GM12878 (cell line): ENCODE data around the gene CRB1. TPM values are rescaled to one million over a fixed set of nuclear protein-coding genes. Genes with fewer than 3 reads are reported as not detected.

Source experiments
- ATAC-seq: fragments of 200-7000 bp; cut with Tn5 transposase; 3 replicates; pipeline ENCODE4 v1.9.1; 2020; ENCODE audit warnings: mild to moderate bottlenecking, moderate library complexity
- BruUV-seq: library from RNA; stranded (reverse); fragments of 400-500 nt; replicated peaks from 2 replicates; lab custom pipeline; 2021; lab: Mats Ljungman, UMichigan
- CTCF ChIA-PET: fragments of 300-600 bp; sonication (Branson Sonifier 250); formaldehyde crosslinking; extraction: SDS; loops from one replicate; lab custom pipeline; 2021; ENCODE audit warnings: inconsistent platforms; lab: Yijun Ruan, JAX
- POLR2A ChIA-PET: fragments of 350-600 bp; formaldehyde crosslinking; extraction: SDS; loops from one replicate; lab custom pipeline; 2021; ENCODE audit warnings: inconsistent platforms; lab: Charles Lee
- RAD21 ChIA-PET: fragments of 300-600 bp; sonication (Branson Sonifier 250); formaldehyde crosslinking; loops from one replicate; lab custom pipeline; 2023; ENCODE audit warnings: antibody characterized with exemption; ENCODE audit not compliant: unreplicated experiment; lab: Charles Lee
- SMC1A ChIA-PET: fragments of 300-600 bp; sonication (Branson Sonifier 250); formaldehyde crosslinking; loops from one replicate; lab custom pipeline; 2023; ENCODE audit not compliant: unreplicated experiment, uncharacterized antibody; lab: Charles Lee
- DNase-seq: peaks from one replicate; pipeline ENCODE4 v3.0.0-alpha.2; 2011; ENCODE audit warnings: low read depth, low spot score
- FAIRE-seq: peaks from 3 replicates; lab custom pipeline; 2011; peaks lifted over from hg19 to GRCh38; lab: Jason Lieb, UNC
- H2AFZ ChIP-seq: 2 replicates; pipeline ENCODE4 v1.6.0; 2011; ENCODE audit warnings: low read depth, low read length, control low read depth; ENCODE audit not compliant: control insufficient read depth
- H3K27ac ChIP-seq: 2 replicates; pipeline ENCODE4 v1.5.1; 2011; ENCODE audit warnings: control low read depth; ENCODE audit not compliant: control insufficient read depth, insufficient read depth
- H3K27me3 ChIP-seq, 2 experiments: replicated peaks in 1 of 2; 2 replicates each; pipeline versions ENCODE4 v1.6.0 to v1.6.1; 2011; ENCODE audit warnings: low read length in 1 of 2; ENCODE audit not compliant: control insufficient read depth in 2 of 2, insufficient read depth in 2 of 2
- H3K36me3 ChIP-seq, 2 experiments: 2 replicates each; pipeline ENCODE4 v1.5.1; 2011; ENCODE audit warnings: low read length in 1 of 2; ENCODE audit not compliant: control insufficient read depth in 2 of 2, insufficient read depth in 2 of 2
- H3K4me1 ChIP-seq: 2 replicates; pipeline ENCODE4 v1.6.1; 2011; ENCODE audit warnings: mild to moderate bottlenecking, low read length, moderate library complexity, mixed read lengths; ENCODE audit not compliant: control insufficient read depth, insufficient read depth
- H3K4me2 ChIP-seq: 2 replicates; pipeline ENCODE4 v1.6.0; 2011; ENCODE audit warnings: control low read depth; ENCODE audit not compliant: control insufficient read depth, insufficient read depth
- H3K4me3 ChIP-seq: fragments of 200-600 bp; sonication (generic); 2 replicates; pipeline ENCODE4 v1.5.1; 2016
- H3K79me2 ChIP-seq: 2 replicates; pipeline ENCODE4 v1.6.0; 2011; ENCODE audit warnings: low read length; ENCODE audit not compliant: control insufficient read depth, insufficient read depth
- H3K9ac ChIP-seq: 2 replicates; pipeline ENCODE4 v1.8.0; 2011; ENCODE audit warnings: low read length, control low read depth, mixed read lengths; ENCODE audit not compliant: control insufficient read depth, insufficient read depth
- H3K9me3 ChIP-seq: replicated peaks from 3 replicates; pipeline ENCODE4 v1.5.1; 2011; ENCODE audit warnings: mild to moderate bottlenecking, low read length; ENCODE audit not compliant: control insufficient read depth, insufficient read depth
- H4K20me1 ChIP-seq: 2 replicates; pipeline ENCODE4 v1.6.0; 2011; ENCODE audit not compliant: control insufficient read depth, insufficient read depth
- CBFB ChIP-seq: IDR thresholded peaks from 2 replicates; pipeline ENCODE4 v1.6.1; 2016; ENCODE audit warnings: antibody characterized with exemption, low read depth
- CEBPB ChIP-seq, 2 experiments: fragments of 150-350 bp in 1 of 2; IDR thresholded peaks; 2 replicates each; pipeline ENCODE4 v1.6.1; 2012 to 2014; ENCODE audit warnings: low read depth in 2 of 2, low read length in 2 of 2, borderline replicate concordance in 1 of 2, inconsistent platforms in 1 of 2
- DPF2 ChIP-seq: fragments of 450-650 bp; IDR thresholded peaks from 2 replicates; pipeline ENCODE4 v1.6.1; 2017; ENCODE audit warnings: mild to moderate bottlenecking
- FOS ChIP-seq: IDR thresholded peaks from 3 replicates; pipeline ENCODE4 v1.6.1; 2011; ENCODE audit warnings: borderline replicate concordance; ENCODE audit not compliant: insufficient read length; ENCODE audit errors: extremely low read depth
- MXI1 ChIP-seq: fragments of 150-350 bp; IDR thresholded peaks from 2 replicates; pipeline ENCODE4 v1.6.1; 2011; ENCODE audit warnings: low read depth, mild to moderate bottlenecking, inconsistent platforms, low read length, improper control_type of control experiment
- RB1 ChIP-seq: fragments of 450-650 bp; formaldehyde crosslinking; IDR thresholded peaks from 2 replicates; pipeline ENCODE4 v1.6.1; 2017; ENCODE audit warnings: mild to moderate bottlenecking, borderline replicate concordance
- RBBP5 ChIP-seq: fragments of 200-600 bp; sonication (generic); conservative IDR thresholded peaks from 2 replicates; pipeline ENCODE4 v1.6.1; 2016
- WGBS: methylation state at CpG from one replicate; pipeline ENCODE4 v1.1.6; 2016; ENCODE audit warnings: low lambda C conversion rate; ENCODE audit not compliant: insufficient replicate concordance, insufficient coverage; ENCODE audit errors: missing lambda C conversion rate; 5-methylcytosine and 5-hydroxymethylcytosine counted together
- in situ Hi-C: fragments of 300-500 bp; cut with MboI; formaldehyde crosslinking; loops from 9 replicates; pipeline ENCODE4 v1.14.3; 2018; ENCODE audit warnings: mixed read lengths
- intact Hi-C: fragments of 100-400 bp; cut with micrococcal nuclease; formaldehyde crosslinking; loops from one replicate; pipeline ENCODE4 v1.14.2; 2022; ENCODE audit not compliant: unreplicated experiment
- polyA plus RNA-seq, 11 experiments: library from polyadenylated mRNA; depleted of rRNA in 4 of 11; unstranded in 6 of 11; stranded (reverse) in 5 of 11; fragments of >200 nt; fragmentation: Nextera tagmentation in 4 of 11; fragmentation: Illumina TruSeq in 1 of 11; extraction: Ambion mirVana in 4 of 11; extraction: Trizol in 1 of 11; gene quantifications; 1 replicate in 1 of 11; 2 replicates in 10 of 11; pipeline versions ENCODE4 v1.2.1 to v1.2.3, GENCODE V29; 2011 to 2016; ENCODE audit warnings: inconsistent platforms in 2 of 11, missing spikeins in 2 of 11, low read depth in 1 of 11
- total RNA-seq, 4 experiments: library from RNA; depleted of rRNA in 3 of 4; stranded (reverse); fragments of >200 nt in 3 of 4; fragmentation: Illumina TruSeq in 1 of 4; extraction: Trizol in 1 of 4; gene quantifications; 2 replicates each; pipeline versions ENCODE4 v1.2.1 to v1.2.3, GENCODE V29; 2013 to 2021
- TF ChIP-seq, protein P1 (sequence below): IDR thresholded peaks from 2 replicates; pipeline ENCODE4 v1.6.1; 2012; ENCODE audit warnings: low read depth, low read length, improper control_type of control experiment
- TF ChIP-seq, protein P2 (sequence below): fragments of 450-650 bp; IDR thresholded peaks from 2 replicates; pipeline ENCODE4 v1.6.1; 2017; ENCODE audit warnings: low read depth, mild to moderate bottlenecking, moderate library complexity

The CRB1 gene
- total and polyA plus RNA-seq, 10 of the 15 experiments (the other 5 are each of a cell fraction or from before 2014, with no cell fraction given), result 0.06 to 0.10 (median 0.06) TPM; not detected in 7

DNA sequence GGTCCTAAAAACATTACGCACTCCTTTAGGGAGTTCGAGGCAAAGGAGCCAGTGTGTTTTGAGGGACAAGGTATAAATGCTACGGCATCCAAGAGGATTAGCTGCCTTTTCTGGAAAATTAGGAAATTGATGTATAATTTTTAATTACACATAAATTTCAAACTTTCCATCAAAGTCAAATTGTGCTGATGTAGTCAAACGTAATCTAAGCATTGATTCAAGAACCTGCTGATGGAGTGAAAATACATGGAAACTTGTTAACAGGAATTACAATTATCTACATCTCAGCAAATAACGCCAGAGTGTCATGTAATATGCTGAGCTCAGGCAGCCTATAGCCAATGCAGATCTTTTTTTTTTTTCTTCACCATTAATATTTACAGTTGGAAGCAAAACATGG lies 194.5 kb downstream of the CRB1 start:
- H3K4me1 ChIP-seq, result no peaks in the 10 kb centered on the region
- H3K27ac ChIP-seq, result no peak overlapping the region
- ATAC-seq, result no peak
- no peak overlapping the region for H2AFZ ChIP-seq
- no peak for FAIRE-seq
- 37% methylated on average over 5 of the region's 5 CpGs for WGBS
- H3K79me2 ChIP-seq, result no peaks in the 10 kb centered on the region
- in situ Hi-C loops, result no loop called here
- no peak overlapping the region for H3K4me2 ChIP-seq
- TF ChIP-seq RB1, result no peak
- TF ChIP-seq, protein P1, sequence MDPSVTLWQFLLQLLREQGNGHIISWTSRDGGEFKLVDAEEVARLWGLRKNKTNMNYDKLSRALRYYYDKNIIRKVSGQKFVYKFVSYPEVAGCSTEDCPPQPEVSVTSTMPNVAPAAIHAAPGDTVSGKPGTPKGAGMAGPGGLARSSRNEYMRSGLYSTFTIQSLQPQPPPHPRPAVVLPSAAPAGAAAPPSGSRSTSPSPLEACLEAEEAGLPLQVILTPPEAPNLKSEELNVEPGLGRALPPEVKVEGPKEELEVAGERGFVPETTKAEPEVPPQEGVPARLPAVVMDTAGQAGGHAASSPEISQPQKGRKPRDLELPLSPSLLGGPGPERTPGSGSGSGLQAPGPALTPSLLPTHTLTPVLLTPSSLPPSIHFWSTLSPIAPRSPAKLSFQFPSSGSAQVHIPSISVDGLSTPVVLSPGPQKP, result no peak
- no peak for TF ChIP-seq FOS
- TF ChIP-seq DPF2, result no peak
- no peak for TF ChIP-seq RBBP5
- TF ChIP-seq CEBPB (IDR thresholded peaks at IDR 0.05; ENCODE audit: borderline replicate concordance in 1 of 2, low read depth in 2 of 2, low read length in 2 of 2), result no peak
- TF ChIP-seq CBFB, result no peak
- no peak for TF ChIP-seq MXI1
- TF ChIP-seq, protein P2, sequence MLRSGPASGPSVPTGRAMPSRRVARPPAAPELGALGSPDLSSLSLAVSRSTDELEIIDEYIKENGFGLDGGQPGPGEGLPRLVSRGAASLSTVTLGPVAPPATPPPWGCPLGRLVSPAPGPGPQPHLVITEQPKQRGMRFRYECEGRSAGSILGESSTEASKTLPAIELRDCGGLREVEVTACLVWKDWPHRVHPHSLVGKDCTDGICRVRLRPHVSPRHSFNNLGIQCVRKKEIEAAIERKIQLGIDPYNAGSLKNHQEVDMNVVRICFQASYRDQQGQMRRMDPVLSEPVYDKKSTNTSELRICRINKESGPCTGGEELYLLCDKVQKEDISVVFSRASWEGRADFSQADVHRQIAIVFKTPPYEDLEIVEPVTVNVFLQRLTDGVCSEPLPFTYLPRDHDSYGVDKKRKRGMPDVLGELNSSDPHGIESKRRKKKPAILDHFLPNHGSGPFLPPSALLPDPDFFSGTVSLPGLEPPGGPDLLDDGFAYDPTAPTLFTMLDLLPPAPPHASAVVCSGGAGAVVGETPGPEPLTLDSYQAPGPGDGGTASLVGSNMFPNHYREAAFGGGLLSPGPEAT, result no peak
- intact Hi-C loops, result no loop called here
- SMC1A ChIA-PET, result interaction anchor here (1.5 kb wide), 1 partner anchor 1019 kb away, joined by 3 read pairs; no protein-coding TSS in a partner anchor
- no peak overlapping the region for H3K4me3 ChIP-seq
- H3K36me3 ChIP-seq, result no peaks in the 10 kb centered on the region
- no peak for DNase-seq
- POLR2A ChIA-PET, result no interaction called here
- no TSS peak for BruUV-seq
- no peaks in the 10 kb centered on the region for H3K9me3 ChIP-seq
- CTCF ChIA-PET, result no interaction called here
- no peak overlapping the region for H3K9ac ChIP-seq
- no peaks in the 10 kb centered on the region for H3K27me3 ChIP-seq
- RAD21 ChIA-PET, result no interaction called here
- H4K20me1 ChIP-seq, result no peaks in the 10 kb centered on the region
